Thyroid gland (tissue), 4 donors: ENCODE results near the gene SCN2B.

ENCODE experiments used
- POLR2A ChIP-seq, 2 donors: fragments of 450-650 bp; IDR thresholded peaks; one replicate each; pipeline ENCODE4 v1.6.1; 2017; ENCODE audit warnings: antibody characterized with exemption in 2 of 2, mild to moderate bottlenecking in 2 of 2, moderate library complexity in 1 of 2
- TF ChIP-seq, protein P1 (sequence below), 6 experiments: fragments of 200-600 bp in 3 of 6; fragments of 450-650 bp in 3 of 6; sonication (generic) in 3 of 6; IDR thresholded peaks; one replicate each; pipeline ENCODE4 v1.5.1; 2016 to 2019; ENCODE audit warnings: antibody characterized with exemption in 6 of 6, mild to moderate bottlenecking in 2 of 6, inconsistent platforms in 1 of 6, moderate library complexity in 1 of 6

DNA sequence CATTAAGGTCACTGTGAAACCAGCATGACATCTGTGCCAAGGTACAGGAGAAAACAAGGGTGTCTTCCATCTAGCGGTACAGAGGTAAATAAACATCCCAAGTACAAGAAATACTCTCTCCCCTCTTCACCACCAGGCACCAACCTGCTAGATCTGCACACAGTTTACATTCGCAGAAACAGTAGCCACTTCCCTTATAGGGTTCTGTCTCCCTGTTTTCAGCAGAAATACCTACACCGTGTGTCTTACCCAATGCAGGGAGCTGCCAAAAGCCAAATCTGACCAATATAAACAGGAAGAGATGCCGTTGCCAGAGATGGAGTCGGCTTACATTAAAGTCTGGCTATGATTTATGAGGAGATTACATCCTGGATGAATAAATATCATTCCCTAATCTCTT is 25.0 kb downstream of the SCN2B start:
- TF ChIP-seq, protein P1, sequence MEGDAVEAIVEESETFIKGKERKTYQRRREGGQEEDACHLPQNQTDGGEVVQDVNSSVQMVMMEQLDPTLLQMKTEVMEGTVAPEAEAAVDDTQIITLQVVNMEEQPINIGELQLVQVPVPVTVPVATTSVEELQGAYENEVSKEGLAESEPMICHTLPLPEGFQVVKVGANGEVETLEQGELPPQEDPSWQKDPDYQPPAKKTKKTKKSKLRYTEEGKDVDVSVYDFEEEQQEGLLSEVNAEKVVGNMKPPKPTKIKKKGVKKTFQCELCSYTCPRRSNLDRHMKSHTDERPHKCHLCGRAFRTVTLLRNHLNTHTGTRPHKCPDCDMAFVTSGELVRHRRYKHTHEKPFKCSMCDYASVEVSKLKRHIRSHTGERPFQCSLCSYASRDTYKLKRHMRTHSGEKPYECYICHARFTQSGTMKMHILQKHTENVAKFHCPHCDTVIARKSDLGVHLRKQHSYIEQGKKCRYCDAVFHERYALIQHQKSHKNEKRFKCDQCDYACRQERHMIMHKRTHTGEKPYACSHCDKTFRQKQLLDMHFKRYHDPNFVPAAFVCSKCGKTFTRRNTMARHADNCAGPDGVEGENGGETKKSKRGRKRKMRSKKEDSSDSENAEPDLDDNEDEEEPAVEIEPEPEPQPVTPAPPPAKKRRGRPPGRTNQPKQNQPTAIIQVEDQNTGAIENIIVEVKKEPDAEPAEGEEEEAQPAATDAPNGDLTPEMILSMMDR (IDR thresholded peaks at IDR 0.05), result no peak
- no peak for TF ChIP-seq POLR2A (IDR thresholded peaks at IDR 0.05)
